ENCODE results near the gene NDRG4.

NDRG4 gene

GRCh38 chr16:58537124-58537906 is 37.4 kb downstream of the NDRG4 start:
- Histone ChIP-seq H3K4me3 (ENCODE audit: low read depth in 1 of 2, low read length in 2 of 2) (no peak overlapping the region), H3K9ac (ENCODE audit: low read length) (no peak overlapping the region), H3K36me3 (ENCODE audit: insufficient read depth, low read length) (peaks cover 82% of the 10 kb centered on the region), H3K4me1 (ENCODE audit: insufficient read depth, low read length) (no peaks in the 10 kb centered on the region), H3K27ac (ENCODE audit: low read depth, low read length) (no peak overlapping the region), H3K9me3 (ENCODE audit: low read length) (no peaks in the 10 kb centered on the region), H3K27me3 (ENCODE audit: control insufficient read depth in 1 of 2, insufficient read depth in 2 of 2, low read length in 2 of 2) (no peaks in the 10 kb centered on the region)

GRCh38 chr16:58541711-58542110 is 41.8 kb downstream of the NDRG4 start:
- Histone ChIP-seq H3K27ac (ENCODE audit: low read depth, low read length) (no peak overlapping the region), H3K9ac (ENCODE audit: low read length) (no peak overlapping the region), H3K9me3 (ENCODE audit: low read length) (no peaks in the 10 kb centered on the region), H3K4me1 (ENCODE audit: insufficient read depth, low read length) (no peaks in the 10 kb centered on the region), H3K36me3 (ENCODE audit: insufficient read depth, low read length) (peaks cover 90% of the 10 kb centered on the region), H3K4me3 (ENCODE audit: low read depth in 1 of 2, low read length in 2 of 2) (no peak overlapping the region), H3K27me3 (ENCODE audit: control insufficient read depth in 1 of 2, insufficient read depth in 2 of 2, low read length in 2 of 2) (no peaks in the 10 kb centered on the region)

GRCh38 chr16:58542291-58542690 is 42.3 kb downstream of the NDRG4 start:
- H3K9ac ChIP-seq (ENCODE audit: low read length) = no peak overlapping the region
- H3K4me3 ChIP-seq (ENCODE audit: low read depth in 1 of 2, low read length in 2 of 2) = no peak overlapping the region
- H3K27me3 ChIP-seq (ENCODE audit: control insufficient read depth in 1 of 2, insufficient read depth in 2 of 2, low read length in 2 of 2) = no peaks in the 10 kb centered on the region
- no peaks in the 10 kb centered on the region for H3K9me3 ChIP-seq (ENCODE audit: low read length)
- peaks cover 89% of the 10 kb centered on the region for H3K36me3 ChIP-seq (ENCODE audit: insufficient read depth, low read length)
- H3K4me1 ChIP-seq (ENCODE audit: insufficient read depth, low read length) = no peaks in the 10 kb centered on the region
- H3K27ac ChIP-seq (ENCODE audit: low read depth, low read length) = no peak overlapping the region

GRCh38 chr16:58543685-58544084 is 43.7 kb downstream of the NDRG4 start:
- Histone ChIP-seq H3K36me3 (ENCODE audit: insufficient read depth, low read length) (peaks cover 84% of the 10 kb centered on the region), H3K27ac (ENCODE audit: low read depth, low read length) (no peak overlapping the region), H3K9me3 (ENCODE audit: low read length) (no peaks in the 10 kb centered on the region), H3K27me3 (ENCODE audit: control insufficient read depth in 1 of 2, insufficient read depth in 2 of 2, low read length in 2 of 2) (no peaks in the 10 kb centered on the region), H3K9ac (ENCODE audit: low read length) (no peak overlapping the region), H3K4me1 (ENCODE audit: insufficient read depth, low read length) (peaks cover 6% of the 10 kb centered on the region), H3K4me3 (ENCODE audit: low read depth in 1 of 2, low read length in 2 of 2) (no peak overlapping the region)

GRCh38 chr16:58548378-58548777 is 48.4 kb downstream of the NDRG4 start:
- Histone ChIP-seq H3K9ac (ENCODE audit: low read length) (no peak overlapping the region), H3K4me3 (ENCODE audit: low read depth in 1 of 2, low read length in 2 of 2) (no peak overlapping the region), H3K27ac (ENCODE audit: low read depth, low read length) (no peak overlapping the region), H3K4me1 (ENCODE audit: insufficient read depth, low read length) (peaks cover 23% of the 10 kb centered on the region), H3K9me3 (ENCODE audit: low read length) (no peaks in the 10 kb centered on the region), H3K36me3 (ENCODE audit: insufficient read depth, low read length) (peaks cover 68% of the 10 kb centered on the region), H3K27me3 (ENCODE audit: control insufficient read depth in 1 of 2, insufficient read depth in 2 of 2, low read length in 2 of 2) (no peaks in the 10 kb centered on the region)

- H3K9me3 ChIP-seq (ENCODE audit: low read length) = no peaks in the 10 kb centered on the region
- no peak overlapping the region for H3K4me3 ChIP-seq (ENCODE audit: low read depth in 1 of 2, low read length in 2 of 2)
- H3K27ac ChIP-seq (ENCODE audit: low read depth, low read length) = no peak overlapping the region
- H3K4me1 ChIP-seq (ENCODE audit: insufficient read depth, low read length) = peaks cover 23% of the 10 kb centered on the region
- H3K27me3 ChIP-seq (ENCODE audit: control insufficient read depth in 1 of 2, insufficient read depth in 2 of 2, low read length in 2 of 2) = no peaks in the 10 kb centered on the region
- peaks cover 69% of the 10 kb centered on the region for H3K36me3 ChIP-seq (ENCODE audit: insufficient read depth, low read length)
- H3K9ac ChIP-seq (ENCODE audit: low read length) = no peak overlapping the region
Measured at GRCh38 chr16:58551496-58551895, 51.6 kb downstream of the NDRG4 start.

GRCh38 chr16:58556678-58557077 is 56.7 kb downstream of the NDRG4 start:
- no peaks in the 10 kb centered on the region for H3K27me3 ChIP-seq (ENCODE audit: control insufficient read depth in 1 of 2, insufficient read depth in 2 of 2, low read length in 2 of 2)
- peaks cover 66% of the 10 kb centered on the region for H3K36me3 ChIP-seq (ENCODE audit: insufficient read depth, low read length)
- H3K9me3 ChIP-seq (ENCODE audit: low read length) = no peaks in the 10 kb centered on the region
- H3K27ac ChIP-seq (ENCODE audit: low read depth, low read length) = no peak overlapping the region
- no peak overlapping the region for H3K4me3 ChIP-seq (ENCODE audit: low read depth in 1 of 2, low read length in 2 of 2)
- peaks cover 4% of the 10 kb centered on the region for H3K4me1 ChIP-seq (ENCODE audit: insufficient read depth, low read length)
- no peak overlapping the region for H3K9ac ChIP-seq (ENCODE audit: low read length)

Measured in muscle layer of colon (tissue), 2 donors.